Renal cortical epithelial cell (primary cell): ENCODE results near the gene ABHD12. TPM values are rescaled to one million over a fixed set of nuclear protein-coding genes. Genes with fewer than 3 reads are reported as not detected.
"Not testable (repeated sequence)": the region's sequence is repeated elsewhere in the genome, so short reads cannot be mapped to it uniquely, and the experiment has no call there.

Experiments
- DNase-seq: peaks from one replicate; pipeline ENCODE4 v3.0.0-alpha.2; 2011; ENCODE audit warnings: low read depth
- total RNA-seq: library from RNA; depleted of rRNA; stranded (reverse); fragments of >200 nt; gene quantifications from 2 replicates; pipeline ENCODE4 v1.2.3, GENCODE V29; 2014

ABHD12 gene
- total RNA-seq, 1 donor from 2014 or later = 68.7 TPM

DNA sequence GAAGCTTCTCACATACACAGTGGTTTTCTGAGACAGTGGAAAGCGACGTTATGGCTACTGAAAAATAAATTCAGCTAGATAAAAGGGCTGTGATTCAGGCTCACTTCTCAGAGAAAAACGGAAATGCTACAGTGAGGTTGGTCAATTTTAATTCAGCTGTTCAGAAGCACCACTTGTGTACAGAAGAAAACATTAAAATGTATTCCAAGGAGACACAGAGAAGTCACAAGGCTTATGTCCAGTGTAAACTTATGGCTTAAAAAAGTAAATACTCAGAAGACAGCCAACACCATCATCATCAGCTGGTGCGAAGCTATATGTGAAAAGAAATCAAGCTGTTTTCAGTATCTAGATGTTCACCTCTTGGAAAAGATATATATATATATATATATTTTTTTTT is 68.6 kb downstream of the ABHD12 start:
- DNase-seq = no peak

DNA sequence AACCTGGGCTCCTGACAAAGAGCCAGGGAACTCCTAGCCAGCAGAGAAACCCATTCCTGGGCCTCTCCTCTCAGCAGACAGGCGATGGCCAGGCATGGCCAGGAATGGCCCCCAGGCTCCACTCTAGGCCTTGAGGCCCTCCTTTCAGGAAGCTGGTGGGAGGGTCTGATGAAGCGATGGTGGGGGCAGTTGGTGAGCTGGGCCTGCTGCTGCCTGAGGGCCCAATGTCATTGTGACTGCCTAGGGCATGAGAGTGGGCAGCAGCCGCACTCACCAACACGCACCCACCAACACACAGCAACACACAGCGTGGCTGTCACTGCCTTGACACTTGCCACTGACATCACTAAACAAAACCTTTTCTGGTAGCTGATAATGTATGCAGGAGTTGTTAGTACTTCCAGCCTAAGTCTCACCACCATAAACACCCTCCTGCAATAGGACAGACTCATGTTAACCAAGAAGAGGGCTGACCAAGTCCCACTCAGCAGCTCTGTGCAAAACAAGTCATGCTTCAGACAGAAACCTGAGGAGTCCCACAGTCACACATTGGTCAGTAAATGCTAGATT is 69.3 kb downstream of the ABHD12 start:
- DNase-seq = no peak

DNA sequence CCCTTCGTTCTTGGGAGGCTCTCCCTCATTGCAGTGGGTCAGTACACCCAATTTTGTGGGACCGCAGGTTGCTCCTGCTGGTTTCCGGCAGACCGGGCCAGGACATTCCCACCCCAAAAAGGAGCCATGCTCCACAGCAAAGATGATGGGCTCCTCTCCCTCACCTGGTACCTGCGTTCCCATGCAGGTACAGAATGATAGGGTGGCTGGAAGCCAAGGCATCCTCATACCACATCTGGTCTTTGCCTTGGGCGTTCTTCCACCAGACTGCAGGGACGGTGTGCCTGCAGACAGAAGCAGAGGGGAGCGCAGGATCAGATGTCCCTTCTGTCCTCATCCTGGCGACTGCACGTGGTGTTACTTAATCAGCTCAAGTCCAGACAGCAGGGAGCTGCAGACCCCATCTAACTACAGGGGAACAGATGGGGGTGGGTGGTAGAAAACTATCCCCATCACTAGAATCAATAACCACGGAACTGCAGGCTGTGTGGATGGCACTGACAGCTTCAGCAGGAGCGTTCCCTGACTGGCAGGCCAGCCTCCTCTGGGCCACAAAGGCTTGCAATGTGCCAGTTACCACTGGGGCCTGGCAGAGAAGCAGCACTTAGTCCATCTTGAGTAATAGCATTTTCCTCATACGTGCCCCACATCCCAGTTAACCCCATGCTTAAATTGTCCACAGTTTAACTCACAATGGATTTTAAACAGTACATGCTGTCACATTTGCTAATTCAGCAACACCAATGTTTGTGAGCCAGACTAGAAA is 70.4 kb downstream of the ABHD12 start:
- no peak for DNase-seq

DNA sequence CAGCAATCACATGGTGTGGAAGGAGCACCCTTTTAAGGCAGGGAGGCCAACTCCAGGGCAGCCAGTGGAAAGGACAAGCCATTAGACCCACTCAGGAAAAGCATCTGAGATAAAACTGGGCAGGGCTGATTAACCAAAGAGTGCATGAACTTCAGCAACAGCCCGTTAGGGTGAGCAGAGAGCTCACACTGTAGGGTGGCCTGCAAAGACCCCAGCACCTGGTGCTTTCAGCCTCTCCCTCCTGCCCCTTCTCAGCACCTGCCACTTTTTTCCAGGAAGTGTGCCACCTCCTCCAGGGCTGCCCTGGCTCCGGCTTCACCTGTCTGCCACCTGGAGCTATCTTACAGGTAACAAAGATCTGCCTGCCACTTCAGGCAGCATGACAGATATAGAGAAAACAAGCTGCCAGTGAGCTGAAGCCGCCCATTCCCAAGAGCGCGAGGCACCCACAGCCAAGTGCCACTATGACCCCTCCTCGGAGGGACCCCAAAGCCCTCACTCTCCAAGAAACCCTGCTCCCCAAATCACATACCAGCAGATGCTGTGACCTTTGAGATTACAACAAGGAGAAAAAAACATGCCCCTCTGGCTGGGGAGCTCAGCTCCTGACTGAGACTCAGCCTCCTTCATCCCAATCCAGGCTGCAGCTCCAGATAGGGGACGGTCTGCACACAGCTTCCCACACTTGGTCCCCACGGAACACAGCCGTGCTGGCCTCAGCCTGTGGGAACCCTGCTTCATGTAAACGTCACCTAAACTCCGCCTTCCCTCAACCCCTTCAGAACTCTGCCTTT is 71.2 kb downstream of the ABHD12 start:
- DNase-seq = no peak

DNA sequence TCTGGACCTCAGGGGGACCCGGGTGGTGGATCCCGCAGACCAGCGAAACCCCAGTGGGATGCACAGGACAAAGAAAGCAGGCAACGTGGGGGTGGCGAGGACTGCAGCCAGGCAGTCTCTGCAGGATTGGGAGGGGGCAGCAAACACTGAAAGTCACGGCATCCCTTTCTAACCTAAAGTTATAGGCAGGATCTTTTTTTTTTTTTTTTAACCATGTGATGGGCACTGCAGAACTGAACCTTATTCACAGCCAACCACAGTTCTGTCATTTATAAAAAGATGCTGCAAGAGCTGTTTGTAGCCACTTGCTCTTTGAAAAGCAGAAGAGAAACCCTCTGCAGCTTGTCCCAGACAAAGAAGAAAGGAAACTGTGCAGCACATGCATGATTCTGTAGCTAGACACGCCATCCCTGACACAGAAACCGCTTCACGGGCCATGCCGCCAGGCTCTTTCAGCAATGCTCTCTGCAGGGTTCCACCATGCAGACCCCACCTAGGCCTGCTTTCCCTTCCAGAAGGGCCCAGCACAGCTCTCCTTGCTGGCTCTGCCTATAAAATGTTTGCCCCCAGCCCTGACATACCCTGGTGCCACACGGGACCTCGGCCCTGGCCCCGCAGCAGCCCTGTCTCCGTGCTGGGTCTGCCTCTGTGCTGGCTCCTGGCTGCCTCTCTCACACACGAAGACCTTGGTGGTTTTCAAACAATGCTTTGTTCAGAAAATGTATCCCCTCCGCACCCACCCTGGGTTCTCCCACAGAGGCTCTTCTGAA is 72.0 kb downstream of the ABHD12 start:
- no peak for DNase-seq

DNA sequence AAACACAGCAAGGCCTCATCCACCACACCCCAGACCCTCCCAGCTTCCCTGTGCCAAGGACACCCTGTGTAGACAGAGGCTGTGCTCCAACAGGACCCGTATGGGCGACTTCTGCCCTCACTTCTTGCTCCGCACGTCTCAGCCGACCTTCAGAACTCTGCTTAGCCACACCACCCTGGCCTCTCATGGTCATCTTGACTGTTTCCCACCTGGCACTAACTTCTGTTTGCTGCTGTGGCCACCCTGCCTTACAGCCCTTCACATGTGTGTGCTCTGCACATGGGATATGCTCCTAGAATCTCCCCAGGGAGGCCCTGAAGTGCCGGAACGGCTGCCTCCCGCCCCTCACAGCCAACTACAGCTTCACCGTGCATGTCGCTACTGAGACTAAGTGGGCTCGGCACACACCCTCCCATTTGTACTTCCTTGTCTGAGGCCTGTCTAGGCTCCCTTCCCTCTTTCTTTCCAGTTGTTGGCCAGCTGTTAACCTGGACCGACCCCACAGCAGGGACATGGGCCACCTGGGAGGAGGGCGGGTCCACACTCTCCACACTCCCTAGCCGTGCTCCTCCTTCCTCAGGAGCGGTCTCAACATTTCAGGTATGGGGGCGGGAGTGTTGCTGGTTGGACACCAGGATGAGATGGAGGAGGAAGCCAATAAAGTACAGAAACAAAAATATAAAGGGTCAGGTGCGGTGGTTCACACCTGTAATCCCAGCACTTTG is 73.1 kb downstream of the ABHD12 start:
- no peak for DNase-seq

DNA sequence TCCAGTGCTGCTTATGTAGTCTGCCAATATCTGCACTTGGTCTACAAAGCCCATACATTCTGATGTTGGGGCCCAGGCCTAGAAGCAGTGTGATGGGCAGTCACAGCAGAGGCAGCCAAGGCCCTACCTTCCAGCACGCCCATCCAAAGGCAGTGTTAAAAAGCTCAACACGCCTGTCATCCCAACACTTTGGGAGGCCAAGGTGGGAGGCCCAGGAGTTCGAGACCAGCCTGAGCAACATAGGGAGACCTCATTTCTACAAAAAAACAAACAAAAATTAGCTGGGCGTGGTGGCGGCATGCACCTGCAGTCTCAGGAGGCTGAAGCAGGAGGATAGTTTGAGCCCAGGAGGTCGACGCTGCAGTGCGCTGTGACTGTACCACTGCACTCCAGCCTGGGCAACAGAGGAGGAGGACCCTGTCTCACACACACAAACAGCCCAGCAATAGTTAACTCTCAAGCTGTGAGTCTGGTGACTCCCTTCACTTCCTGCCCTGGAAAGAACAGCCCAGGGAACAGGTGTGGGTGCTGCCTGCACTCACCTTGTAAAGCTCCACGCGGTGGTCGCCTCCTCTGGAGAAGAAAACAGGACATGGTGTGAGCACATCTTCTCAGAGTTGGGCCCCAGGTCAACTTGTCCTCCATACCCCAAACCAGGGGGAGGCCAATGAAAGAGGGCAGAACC is 74.0 kb downstream of the ABHD12 start:
- no peak for DNase-seq

DNA sequence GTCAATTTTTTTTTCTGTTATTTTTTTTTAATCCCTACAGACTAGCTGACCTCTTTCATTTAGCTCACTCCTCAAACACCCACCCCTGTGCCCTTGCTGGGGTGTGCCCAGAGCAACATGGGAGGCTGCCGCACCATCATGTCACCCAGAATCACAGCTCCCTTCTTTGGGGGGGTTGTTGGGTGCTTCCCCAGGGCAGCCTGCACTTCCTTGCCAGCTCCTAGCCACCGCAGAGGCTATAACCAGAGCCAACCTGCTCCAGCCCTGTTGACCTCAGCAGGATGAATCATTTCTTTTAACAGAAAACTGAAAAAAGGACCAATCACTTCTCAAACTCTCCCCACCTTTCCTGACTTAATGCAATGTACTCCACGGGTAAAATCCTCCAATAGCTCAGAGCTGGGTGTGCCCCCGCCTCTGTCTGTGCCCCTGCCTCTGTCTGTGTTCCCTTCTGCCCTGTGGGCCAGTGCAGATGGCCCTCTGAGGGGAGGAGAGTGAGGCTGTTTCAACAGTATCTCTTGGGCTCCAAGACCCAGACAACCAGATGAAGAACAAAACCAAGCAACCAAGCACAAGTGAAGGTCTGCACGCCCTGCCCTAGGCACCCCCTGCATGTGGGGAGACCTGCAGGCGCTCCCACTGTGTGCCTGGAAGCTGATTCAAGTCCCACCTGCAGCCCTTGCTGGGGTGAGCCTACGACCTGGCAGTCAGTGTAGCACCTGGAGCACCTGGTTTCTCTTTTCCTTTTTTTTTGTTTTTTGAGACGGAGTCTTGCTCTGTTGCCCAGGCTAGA is 75.0 kb downstream of the ABHD12 start:
- DNase-seq = peak; percentile 83

DNA sequence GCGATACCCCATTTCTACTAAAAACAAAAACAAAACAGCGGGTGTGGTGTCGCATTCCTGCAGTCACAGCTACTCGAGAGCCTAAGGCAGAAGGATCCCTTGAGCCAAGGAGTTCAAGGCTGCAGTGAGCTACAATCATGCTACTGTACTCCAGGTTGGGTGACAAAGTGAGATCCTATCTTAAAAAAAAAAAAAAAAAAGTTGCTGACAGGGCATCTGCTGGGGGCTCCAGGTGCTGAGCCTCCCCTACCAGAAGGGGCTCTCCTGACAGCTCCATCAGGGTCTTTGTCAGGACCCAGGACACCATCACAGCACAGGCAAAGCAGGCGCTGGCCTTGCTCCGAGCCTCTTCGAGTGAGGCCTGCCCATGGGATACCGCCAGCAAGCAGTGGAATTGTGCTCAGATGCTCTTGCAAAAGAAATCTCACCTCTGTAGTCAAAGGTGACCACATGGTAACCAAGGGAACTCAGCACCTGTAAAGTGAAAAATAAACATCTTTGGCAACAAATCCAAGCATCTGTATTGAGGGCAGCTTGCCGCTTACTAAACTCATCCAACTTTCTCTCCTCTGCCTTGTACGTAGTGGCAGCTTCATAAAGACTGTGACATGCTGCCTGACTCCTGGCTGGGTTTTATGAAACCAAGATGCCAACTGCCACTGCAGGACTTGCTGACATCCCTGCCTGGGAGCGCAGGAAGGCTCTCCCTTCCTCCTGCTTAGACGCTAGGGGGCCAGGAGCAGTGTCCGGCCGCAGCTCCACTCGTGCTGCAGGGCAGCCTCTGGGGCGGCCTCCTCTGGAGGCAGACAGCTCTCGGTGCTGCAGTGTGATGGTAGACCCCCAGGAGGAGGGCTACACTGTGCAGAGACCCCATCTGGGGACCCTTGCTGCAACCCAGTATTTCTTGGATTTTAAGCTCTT is 75.9 kb downstream of the ABHD12 start:
- DNase-seq = no peak

DNA sequence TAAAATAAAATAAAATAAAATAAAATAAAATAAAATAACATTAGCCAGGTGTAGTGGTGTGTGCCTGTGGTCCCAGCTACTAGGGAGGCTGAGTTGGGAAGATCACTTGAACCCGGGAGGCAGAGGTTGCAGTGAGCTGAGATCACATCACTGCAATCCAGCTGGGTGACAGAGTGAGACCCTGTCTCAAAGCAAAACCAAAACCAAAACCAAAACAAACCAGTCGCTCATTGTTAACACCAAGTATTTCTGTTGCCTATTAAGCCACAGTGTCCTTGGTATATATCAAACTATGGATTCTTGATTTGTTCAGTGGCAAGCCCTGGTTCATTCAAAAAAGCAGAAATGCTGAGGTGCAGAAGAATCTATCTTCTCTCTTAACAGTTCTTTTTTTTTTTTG is 77.0 kb downstream of the ABHD12 start:
- DNase-seq = no peak

DNA sequence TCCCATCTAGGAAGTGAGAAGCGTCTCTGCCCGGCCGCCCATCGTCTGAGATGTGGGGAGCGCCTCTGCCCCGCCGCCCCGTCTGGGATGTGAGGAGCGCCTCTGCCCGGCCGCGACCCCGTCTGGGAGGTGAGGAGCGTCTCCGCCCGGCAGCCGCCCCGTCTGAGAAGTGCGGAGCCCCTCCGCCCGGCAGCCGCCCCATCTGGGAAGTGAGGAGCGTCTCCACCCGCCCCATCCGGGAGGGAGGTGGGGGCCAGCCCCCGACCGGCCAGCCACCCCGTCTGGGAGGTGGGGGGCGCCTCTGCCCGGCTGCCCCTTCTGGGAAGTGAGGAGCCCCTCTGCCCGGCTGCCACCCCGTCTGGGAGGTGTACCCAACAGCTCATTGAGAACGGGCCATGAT is 77.9 kb downstream of the ABHD12 start:
- DNase-seq = not testable (repeated sequence)

DNA sequence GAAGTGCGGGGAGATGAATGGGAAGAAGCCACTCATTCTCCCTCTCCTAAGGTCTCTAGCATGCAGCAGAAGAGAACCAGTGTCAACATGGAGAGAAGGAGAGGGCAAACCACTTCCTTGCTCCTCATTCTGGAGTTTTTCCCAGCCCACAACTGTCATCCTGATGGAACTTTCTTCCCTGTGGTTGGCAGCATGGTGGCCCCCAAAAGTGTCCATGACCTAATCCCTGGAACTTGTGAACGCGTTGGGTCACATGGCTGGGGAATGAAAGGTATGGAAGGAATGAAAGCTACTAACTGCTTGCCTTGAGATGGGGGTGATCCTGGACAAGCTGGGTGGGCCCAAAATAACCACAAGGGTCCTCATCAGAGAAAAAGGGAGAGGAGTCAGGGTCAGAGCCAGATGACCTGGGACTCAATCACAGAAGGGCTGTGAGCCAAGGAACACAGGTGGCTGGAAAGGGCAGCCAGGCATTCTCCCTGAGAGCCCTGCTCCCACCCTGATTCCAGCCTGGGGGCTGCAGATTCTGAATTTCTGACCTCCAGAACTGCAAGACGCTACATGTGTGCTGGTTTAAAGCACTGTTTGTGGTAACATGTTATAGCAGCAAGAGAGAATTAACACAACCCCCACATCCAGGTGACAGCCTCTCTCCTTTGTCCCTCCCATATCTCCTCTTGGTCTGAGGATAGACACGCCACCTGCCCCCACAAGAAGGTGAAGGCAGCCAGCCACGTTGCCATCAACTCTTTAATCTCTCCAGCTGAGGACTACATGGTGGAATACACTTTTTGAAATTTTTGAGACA is 79.5 kb downstream of the ABHD12 start:
- peak; percentile 70 for DNase-seq

DNA sequence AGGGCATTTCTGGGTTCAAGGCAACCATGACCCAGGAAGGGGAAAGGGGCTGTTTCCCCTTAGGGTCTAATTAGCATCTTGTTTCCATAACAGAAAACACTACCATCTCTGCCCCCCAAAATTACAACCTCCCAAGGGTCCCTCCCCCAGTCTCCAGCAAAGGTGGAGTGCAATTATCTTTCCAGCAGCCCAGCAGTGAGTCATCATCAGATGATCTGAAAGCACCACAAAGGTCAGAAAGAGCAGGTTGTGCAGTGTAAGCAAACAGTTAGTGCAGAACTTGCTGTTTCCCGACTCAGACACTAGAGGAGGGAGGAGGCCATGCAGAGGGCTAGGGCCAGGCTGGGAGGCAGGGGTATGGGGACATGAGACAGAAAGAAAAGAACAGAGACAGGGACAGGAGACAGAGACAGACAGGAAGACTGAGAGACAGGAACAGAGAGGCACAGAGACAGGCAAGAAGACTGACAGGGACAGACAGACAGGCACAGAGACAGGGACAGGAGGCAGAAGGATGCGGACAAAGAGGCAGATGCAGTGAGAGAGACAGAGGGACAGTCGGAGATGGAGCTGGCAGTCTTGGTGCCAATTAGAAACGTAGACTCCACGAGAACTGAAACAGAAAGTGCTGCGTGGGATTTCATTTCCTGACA is 80.2 kb downstream of the ABHD12 start:
- peak; percentile 95 for DNase-seq

DNA sequence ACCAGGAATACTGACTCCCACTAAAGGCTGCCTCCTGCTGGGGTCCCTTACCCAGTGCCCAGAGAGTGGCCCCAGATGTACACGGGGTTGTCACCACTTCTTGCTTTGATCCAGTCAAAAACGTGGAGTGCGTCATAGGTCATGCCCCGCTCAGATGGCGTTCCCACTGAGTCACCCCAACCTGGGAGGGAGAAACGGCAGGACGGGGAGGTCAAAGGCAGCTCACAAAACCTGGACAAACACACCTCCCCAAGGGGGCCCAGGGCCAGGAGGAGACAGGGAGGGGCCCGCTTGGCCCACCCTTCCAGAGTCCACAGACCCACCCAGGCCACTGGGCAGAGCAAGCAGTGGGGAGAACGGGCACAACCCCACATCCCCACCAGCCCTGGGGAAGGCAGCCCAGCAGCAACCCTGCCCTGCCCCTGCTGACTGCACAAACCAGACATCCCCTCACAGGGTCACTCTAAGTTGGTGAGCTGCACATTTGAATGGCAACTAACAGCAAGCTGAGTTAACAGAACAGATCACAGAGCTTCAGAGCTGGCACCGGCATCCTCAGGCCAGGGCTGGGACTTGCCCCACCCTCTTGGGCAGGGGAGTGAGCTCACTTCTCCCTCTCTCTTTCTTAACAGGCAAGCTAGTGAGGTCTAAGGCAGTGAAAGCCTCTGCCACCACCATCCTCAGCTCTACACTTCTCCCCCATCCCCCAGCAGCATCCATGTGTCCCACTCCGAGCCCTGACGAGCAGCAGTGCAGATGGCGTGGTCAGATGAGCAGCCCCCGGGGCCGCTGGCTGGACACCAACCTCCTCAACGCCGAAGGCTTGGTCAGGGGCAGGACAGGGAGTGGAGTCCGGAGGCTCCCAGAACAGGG is 81.0 kb downstream of the ABHD12 start:
- peak; percentile 74 for DNase-seq

DNA sequence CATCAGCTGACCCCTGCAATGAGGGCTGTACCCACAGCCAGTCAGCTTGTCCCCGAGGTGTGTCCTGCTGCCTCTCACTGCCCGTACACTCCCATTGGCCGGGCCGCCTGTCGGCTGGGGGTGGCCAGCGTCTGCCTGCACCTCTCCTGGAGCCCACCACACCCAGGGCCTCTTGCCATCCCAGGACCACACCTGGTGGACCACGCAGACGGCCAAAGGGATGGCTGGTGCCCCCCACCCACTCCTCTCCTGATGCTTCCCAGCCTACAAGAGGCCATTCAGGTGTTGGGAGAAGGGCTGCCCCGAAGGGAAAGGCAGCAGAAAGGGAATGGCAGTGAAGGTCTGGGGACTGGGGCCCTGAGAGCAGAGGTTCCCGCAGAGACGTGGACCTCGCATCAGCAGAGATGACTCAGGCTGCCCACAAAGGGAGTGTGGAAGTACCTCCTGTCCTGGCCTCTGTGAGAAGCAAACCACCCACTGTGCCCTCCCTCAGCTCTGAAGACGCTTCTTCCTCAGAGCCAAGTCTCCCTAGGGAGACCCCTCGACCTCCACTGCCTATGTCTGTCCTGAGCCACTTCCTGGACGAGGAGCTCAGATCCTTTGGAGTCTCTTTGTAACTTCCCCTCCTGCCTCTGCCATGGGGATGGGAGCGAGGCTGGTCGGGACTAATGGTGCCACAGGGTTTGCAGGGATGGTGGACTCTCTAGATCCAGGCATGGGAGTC is 81.8 kb downstream of the ABHD12 start:
- peak; percentile 72 for DNase-seq

DNA sequence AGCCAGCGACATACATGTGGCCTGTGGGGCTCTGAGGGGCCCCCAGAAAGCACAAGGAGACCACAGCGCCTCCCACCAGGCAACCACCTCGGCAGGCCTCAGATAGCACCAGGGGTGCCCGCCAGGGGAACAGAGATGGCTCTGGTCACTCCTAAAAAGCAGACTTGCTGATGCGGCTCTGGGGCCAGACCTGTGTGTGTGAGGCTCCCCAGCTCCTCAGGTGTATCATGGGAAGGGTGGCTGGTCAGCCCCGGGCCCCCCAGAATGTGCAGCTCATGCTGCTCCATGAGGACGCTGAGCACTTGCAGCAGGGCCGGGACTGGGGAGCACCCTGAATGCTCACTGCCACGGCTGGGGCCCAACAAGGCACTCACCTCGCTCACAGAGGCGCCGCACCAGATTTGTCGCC is 82.5 kb downstream of the ABHD12 start:
- no peak for DNase-seq
